WTC11 (cell line): Measurements from ENCODE around the gene TOX4. TPM values are rescaled to one million over a fixed set of nuclear protein-coding genes. Genes with fewer than 3 reads are reported as not detected.

Experiments used
- ATAC-seq: fragments of 200-7000 bp; cut with Tn5 transposase; 2 replicates; pipeline ENCODE4 v1.10.0; 2021; ENCODE audit warnings: mild to moderate bottlenecking, moderate library complexity
- CTCF ChIA-PET: fragments of 300-600 bp; sonication (Branson Sonifier 250); formaldehyde crosslinking; loops from one replicate; lab custom pipeline; 2021; ENCODE audit warnings: antibody characterized with exemption; lab: Charles Lee
- POLR2A ChIA-PET: fragments of 350-600 bp; sonication (Branson Sonifier 250); formaldehyde crosslinking; loops from one replicate; lab custom pipeline; 2021; ENCODE audit warnings: antibody characterized with exemption; lab: Charles Lee
- DNase-seq: peaks from one replicate; pipeline ENCODE4 v3.0.0; 2021; ENCODE audit warnings: low spot score
- H3K27ac Mint-ChIP-seq: 2 replicates; pipeline ENCODE4 v1.8.0; 2021; ENCODE audit warnings: mixed read lengths
- H3K27me3 Mint-ChIP-seq: 2 replicates; pipeline ENCODE4 v1.8.0; 2021; ENCODE audit warnings: low read depth, mild to moderate bottlenecking, moderate library complexity, mixed read lengths
- H3K36me3 Mint-ChIP-seq: 2 replicates; pipeline ENCODE4 v1.8.0; 2021; ENCODE audit warnings: mixed read lengths
- H3K4me1 Mint-ChIP-seq: 2 replicates; pipeline ENCODE4 v1.8.0; 2022; ENCODE audit warnings: mixed read lengths
- H3K4me3 Mint-ChIP-seq: 2 replicates; pipeline ENCODE4 v1.8.0; 2021; ENCODE audit warnings: mild to moderate bottlenecking, moderate library complexity, mixed read lengths
- H3K9me3 Mint-ChIP-seq: 2 replicates; pipeline ENCODE4 v1.8.0; 2021; ENCODE audit warnings: mixed read lengths
- CREB1 ChIP-seq: sonication (generic); formaldehyde crosslinking; IDR thresholded peaks from 2 replicates; pipeline ENCODE4 v1.8.0; 2023; ENCODE audit warnings: mild to moderate bottlenecking, missing genetic modification reagents
- CREM ChIP-seq: sonication (generic); formaldehyde crosslinking; IDR thresholded peaks from 2 replicates; pipeline ENCODE4 v1.8.1; 2022; ENCODE audit warnings: mild to moderate bottlenecking, missing genetic modification reagents, moderate library complexity
- FOXK1 ChIP-seq: sonication (generic); formaldehyde crosslinking; IDR thresholded peaks from 2 replicates; pipeline ENCODE4 v1.8.0; 2022; ENCODE audit warnings: mild to moderate bottlenecking, moderate library complexity, missing genetic modification reagents
- FOXP1 ChIP-seq: sonication (generic); formaldehyde crosslinking; IDR thresholded peaks from 2 replicates; pipeline ENCODE4 v1.8.0; 2022; ENCODE audit warnings: missing genetic modification reagents, mild to moderate bottlenecking, moderate library complexity, borderline replicate concordance
- GRHL2 ChIP-seq: fragments of 250-450 bp; sonication (Bioruptor Pico); IDR thresholded peaks from 2 replicates; pipeline ENCODE4 v1.8.0; 2022; ENCODE audit warnings: mild to moderate bottlenecking, moderate library complexity; ENCODE audit not compliant: insufficient replicate concordance, severe bottlenecking
- IRF2 ChIP-seq: sonication (generic); formaldehyde crosslinking; IDR thresholded peaks from 2 replicates; pipeline ENCODE4 v1.8.0; 2022; ENCODE audit warnings: low read depth, missing genetic modification reagents, borderline replicate concordance
- KAT7 ChIP-seq: sonication (generic); formaldehyde crosslinking; IDR thresholded peaks from 2 replicates; pipeline ENCODE4 v1.8.1; 2023; ENCODE audit warnings: missing genetic modification reagents, mild to moderate bottlenecking, borderline replicate concordance
- TEAD4 ChIP-seq: sonication (generic); formaldehyde crosslinking; IDR thresholded peaks from 2 replicates; pipeline ENCODE4 v1.8.0; 2022; ENCODE audit warnings: mild to moderate bottlenecking, missing genetic modification reagents
- ZNF416 ChIP-seq: fragments of 250-450 bp; sonication (Bioruptor Pico); IDR thresholded peaks from 2 replicates; pipeline ENCODE4 v1.9.0; 2021; ENCODE audit warnings: mild to moderate bottlenecking, inconsistent platforms
- ZNF423 ChIP-seq: fragments of 250-450 bp; sonication (Bioruptor Pico); IDR thresholded peaks from 2 replicates; pipeline ENCODE4 v2.1.2; 2022; ENCODE audit warnings: mild to moderate bottlenecking, moderate library complexity
- total RNA-seq: library from RNA; stranded (reverse); gene quantifications from 3 replicates; pipeline ENCODE4 v1.2.3, GENCODE V29; 2021
- TF ChIP-seq, protein P1 (sequence below): sonication (generic); formaldehyde crosslinking; IDR thresholded peaks from 2 replicates; pipeline ENCODE4 v1.8.1; 2023; ENCODE audit warnings: mild to moderate bottlenecking, missing genetic modification reagents, moderate library complexity
- TF ChIP-seq, protein P2 (sequence below): sonication (generic); formaldehyde crosslinking; IDR thresholded peaks from 2 replicates; pipeline ENCODE4 v1.8.0; 2023; ENCODE audit warnings: mild to moderate bottlenecking, missing genetic modification reagents
- TF ChIP-seq, protein P3 (sequence below): sonication (generic); formaldehyde crosslinking; IDR thresholded peaks from 2 replicates; pipeline ENCODE4 v1.8.0; 2023; ENCODE audit warnings: missing genetic modification reagents, mild to moderate bottlenecking, borderline replicate concordance
- TF ChIP-seq, protein P4 (sequence below): fragments of 250-450 bp; sonication (Bioruptor Pico); IDR thresholded peaks from 2 replicates; pipeline ENCODE4 v2.1.2; 2022; ENCODE audit warnings: mild to moderate bottlenecking, moderate library complexity
- TF ChIP-seq, protein P5 (sequence below): fragments of 200-600 bp; IDR thresholded peaks from 2 replicates; pipeline ENCODE4 v1.8.0; 2022; ENCODE audit warnings: antibody characterized with exemption
- TF ChIP-seq, protein P6 (sequence below): sonication (generic); formaldehyde crosslinking; IDR thresholded peaks from 2 replicates; pipeline ENCODE4 v1.8.1; 2022; ENCODE audit warnings: mild to moderate bottlenecking, missing genetic modification reagents, moderate library complexity, borderline replicate concordance

The TOX4 gene
- total RNA-seq, 1 experiment from 2014 or later, result 49.1 TPM

DNA sequence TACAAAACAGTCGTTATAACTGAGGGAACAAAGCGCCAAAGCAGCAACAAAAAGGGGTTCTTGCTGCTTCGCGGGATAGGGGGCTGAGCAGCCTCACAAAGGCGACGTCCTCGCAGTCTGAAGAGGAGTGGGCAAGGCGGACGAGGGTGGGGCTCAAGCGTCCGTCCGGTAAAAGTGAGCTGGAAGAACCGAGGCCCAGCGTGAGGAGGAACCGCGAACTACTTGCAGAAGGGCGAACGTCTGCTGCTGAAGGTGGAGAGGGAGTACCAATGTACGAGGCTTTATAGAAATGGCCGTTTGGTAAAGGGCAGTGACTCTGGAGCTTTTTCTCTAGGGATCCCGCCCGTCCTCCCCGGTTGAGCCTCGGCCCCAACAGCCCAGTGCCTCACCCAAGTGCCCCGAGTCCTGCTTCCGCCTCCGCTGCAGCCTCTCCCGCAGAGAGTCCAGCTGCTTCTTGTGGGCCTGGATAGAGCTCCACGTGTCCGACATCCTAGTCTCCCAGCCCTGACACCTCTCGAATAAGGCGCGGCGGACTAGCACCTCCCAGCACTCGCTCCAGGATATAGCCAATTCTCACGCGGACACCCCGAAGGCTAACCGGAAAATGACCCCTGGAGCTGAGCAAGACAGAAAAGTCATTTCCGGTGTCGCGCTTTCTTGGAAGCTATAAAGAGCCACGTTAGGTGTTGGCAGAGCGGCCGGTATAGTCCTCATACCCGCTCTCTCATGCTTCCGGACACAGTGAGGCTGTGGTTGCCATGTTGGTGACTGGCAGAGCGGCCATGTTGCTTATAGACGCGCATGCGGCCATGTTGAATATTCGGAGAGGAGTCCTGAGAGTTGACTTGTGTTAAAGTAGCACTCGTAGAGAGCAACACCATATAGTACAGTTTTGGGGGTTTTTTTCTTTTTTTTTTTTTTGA lies 34.0 kb downstream of the TOX4 start, which contains the start of gene METTL3 (continued):
- TF ChIP-seq, protein P1, sequence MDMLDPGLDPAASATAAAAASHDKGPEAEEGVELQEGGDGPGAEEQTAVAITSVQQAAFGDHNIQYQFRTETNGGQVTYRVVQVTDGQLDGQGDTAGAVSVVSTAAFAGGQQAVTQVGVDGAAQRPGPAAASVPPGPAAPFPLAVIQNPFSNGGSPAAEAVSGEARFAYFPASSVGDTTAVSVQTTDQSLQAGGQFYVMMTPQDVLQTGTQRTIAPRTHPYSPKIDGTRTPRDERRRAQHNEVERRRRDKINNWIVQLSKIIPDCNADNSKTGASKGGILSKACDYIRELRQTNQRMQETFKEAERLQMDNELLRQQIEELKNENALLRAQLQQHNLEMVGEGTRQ (CRISPR knock-in tag), result peak; percentile 23; the same call in 1 of the 2 replicates
- TF ChIP-seq FOXK1, result peak; percentile 87
- TF ChIP-seq, protein P2, sequence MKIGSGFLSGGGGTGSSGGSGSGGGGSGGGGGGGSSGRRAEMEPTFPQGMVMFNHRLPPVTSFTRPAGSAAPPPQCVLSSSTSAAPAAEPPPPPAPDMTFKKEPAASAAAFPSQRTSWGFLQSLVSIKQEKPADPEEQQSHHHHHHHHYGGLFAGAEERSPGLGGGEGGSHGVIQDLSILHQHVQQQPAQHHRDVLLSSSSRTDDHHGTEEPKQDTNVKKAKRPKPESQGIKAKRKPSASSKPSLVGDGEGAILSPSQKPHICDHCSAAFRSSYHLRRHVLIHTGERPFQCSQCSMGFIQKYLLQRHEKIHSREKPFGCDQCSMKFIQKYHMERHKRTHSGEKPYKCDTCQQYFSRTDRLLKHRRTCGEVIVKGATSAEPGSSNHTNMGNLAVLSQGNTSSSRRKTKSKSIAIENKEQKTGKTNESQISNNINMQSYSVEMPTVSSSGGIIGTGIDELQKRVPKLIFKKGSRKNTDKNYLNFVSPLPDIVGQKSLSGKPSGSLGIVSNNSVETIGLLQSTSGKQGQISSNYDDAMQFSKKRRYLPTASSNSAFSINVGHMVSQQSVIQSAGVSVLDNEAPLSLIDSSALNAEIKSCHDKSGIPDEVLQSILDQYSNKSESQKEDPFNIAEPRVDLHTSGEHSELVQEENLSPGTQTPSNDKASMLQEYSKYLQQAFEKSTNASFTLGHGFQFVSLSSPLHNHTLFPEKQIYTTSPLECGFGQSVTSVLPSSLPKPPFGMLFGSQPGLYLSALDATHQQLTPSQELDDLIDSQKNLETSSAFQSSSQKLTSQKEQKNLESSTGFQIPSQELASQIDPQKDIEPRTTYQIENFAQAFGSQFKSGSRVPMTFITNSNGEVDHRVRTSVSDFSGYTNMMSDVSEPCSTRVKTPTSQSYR (CRISPR knock-in tag), result no peak
- TF ChIP-seq ZNF423 (CRISPR knock-in tag), result peak; percentile 63; the same call in 1 of the 2 replicates
- TF ChIP-seq, protein P3, sequence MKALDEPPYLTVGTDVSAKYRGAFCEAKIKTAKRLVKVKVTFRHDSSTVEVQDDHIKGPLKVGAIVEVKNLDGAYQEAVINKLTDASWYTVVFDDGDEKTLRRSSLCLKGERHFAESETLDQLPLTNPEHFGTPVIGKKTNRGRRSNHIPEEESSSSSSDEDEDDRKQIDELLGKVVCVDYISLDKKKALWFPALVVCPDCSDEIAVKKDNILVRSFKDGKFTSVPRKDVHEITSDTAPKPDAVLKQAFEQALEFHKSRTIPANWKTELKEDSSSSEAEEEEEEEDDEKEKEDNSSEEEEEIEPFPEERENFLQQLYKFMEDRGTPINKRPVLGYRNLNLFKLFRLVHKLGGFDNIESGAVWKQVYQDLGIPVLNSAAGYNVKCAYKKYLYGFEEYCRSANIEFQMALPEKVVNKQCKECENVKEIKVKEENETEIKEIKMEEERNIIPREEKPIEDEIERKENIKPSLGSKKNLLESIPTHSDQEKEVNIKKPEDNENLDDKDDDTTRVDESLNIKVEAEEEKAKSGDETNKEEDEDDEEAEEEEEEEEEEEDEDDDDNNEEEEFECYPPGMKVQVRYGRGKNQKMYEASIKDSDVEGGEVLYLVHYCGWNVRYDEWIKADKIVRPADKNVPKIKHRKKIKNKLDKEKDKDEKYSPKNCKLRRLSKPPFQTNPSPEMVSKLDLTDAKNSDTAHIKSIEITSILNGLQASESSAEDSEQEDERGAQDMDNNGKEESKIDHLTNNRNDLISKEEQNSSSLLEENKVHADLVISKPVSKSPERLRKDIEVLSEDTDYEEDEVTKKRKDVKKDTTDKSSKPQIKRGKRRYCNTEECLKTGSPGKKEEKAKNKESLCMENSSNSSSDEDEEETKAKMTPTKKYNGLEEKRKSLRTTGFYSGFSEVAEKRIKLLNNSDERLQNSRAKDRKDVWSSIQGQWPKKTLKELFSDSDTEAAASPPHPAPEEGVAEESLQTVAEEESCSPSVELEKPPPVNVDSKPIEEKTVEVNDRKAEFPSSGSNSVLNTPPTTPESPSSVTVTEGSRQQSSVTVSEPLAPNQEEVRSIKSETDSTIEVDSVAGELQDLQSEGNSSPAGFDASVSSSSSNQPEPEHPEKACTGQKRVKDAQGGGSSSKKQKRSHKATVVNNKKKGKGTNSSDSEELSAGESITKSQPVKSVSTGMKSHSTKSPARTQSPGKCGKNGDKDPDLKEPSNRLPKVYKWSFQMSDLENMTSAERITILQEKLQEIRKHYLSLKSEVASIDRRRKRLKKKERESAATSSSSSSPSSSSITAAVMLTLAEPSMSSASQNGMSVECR (CRISPR knock-in tag), result peak; percentile 79; the same call in 1 of the 2 replicates
- TF ChIP-seq FOXP1 (CRISPR knock-in tag), result no peak
- 0 out of 2 replicates have a peak, but pooled peaks have one; percentile 24 for TF ChIP-seq TEAD4 (CRISPR knock-in tag)
- peak; percentile 90; the same call in 1 of the 2 replicates for TF ChIP-seq CREM (CRISPR knock-in tag)

DNA sequence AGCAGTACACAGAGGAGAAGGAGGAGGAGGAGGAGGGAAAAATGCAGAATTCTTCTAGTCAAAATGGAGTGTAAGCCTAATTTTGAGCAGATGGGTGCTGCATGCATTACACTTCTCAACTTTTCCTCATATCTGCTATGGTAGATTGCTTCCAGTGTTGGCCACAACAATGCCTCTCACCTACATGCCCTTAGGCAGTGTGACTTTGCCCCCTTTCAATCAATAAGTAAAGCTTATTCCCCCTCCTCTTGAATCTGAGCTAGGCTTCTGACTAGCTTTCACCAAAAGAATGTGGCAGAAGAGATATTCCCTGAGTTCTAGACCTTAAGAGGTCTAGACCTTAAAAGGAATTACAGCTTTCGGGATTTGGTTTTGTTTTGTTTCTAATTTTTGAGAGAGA lies 37.3 kb downstream of the TOX4 start:
- no peak for ATAC-seq
- Mint-ChIP-seq H3K4me3 (no peak overlapping the region), H3K27me3 (no peaks in the 10 kb centered on the region), H3K27ac (0 out of 2 replicates have a peak overlapping the region, but pooled peaks have one; percentile 27), H3K9me3 (peaks cover 3% of the 10 kb centered on the region; the same call in 1 of the 2 replicates), H3K36me3 (peaks cover 8% of the 10 kb centered on the region), H3K4me1 (peaks cover 43% of the 10 kb centered on the region)
- CTCF ChIA-PET, result interaction anchor here (1.0 to 2.2 kb wide), 3 partner anchors 16 to 38 kb away, joined by 3 to 5 read pairs (median 3); partner anchors contain the start of genes RAB2B and TOX4
- TF ChIP-seq ZNF416 (CRISPR knock-in tag) (no peak), FOXP1 (CRISPR knock-in tag) (no peak), GRHL2 (CRISPR knock-in tag) (no peak)
- no peak for DNase-seq
- POLR2A ChIA-PET, result interaction anchor here (1.4 kb wide), 1 partner anchor 12 kb away, joined by 9 read pairs; the partner anchor contains the start of gene SALL2

DNA sequence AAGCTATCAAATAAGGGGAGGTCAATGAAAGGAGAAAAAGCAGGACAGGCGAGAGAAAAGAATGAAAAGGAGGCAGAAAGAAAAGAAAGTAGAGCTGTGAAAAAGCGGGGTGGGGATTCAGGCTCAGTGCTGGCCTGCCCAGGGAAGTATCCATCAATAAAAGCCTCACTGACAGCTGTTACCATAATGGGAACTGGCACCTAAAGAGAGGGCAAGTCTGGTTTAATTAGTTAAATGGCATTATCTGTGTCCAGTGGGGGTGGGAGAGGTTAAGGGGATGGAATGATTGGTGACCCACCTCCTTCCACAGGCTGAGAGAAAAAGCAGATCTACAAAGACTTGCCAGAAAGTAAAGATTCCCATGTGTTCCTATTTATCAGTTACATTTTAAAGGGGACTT lies 41.7 kb downstream of the TOX4 start:
- H3K4me3 Mint-ChIP-seq, result no peak overlapping the region
- no peak for DNase-seq
- CTCF ChIA-PET, result interaction anchor here (1.0 kb wide), 1 partner anchor 39 kb away, joined by 3 read pairs; no protein-coding TSS in a partner anchor
- peak overlapping the region; percentile 82 for H3K27ac Mint-ChIP-seq
- H3K36me3 Mint-ChIP-seq, result peaks cover 35% of the 10 kb centered on the region
- no peaks in the 10 kb centered on the region for H3K27me3 Mint-ChIP-seq
- no peak for ATAC-seq
- H3K4me1 Mint-ChIP-seq, result peaks cover 55% of the 10 kb centered on the region
- POLR2A ChIA-PET, result interaction anchor here (1.6 to 2.8 kb wide), 2 partner anchors 7 to 8 kb away, joined by 4 to 12 read pairs; partner anchors contain the start of genes METTL3 and SALL2
- H3K9me3 Mint-ChIP-seq, result no peaks in the 10 kb centered on the region
- TF ChIP-seq, protein P4, sequence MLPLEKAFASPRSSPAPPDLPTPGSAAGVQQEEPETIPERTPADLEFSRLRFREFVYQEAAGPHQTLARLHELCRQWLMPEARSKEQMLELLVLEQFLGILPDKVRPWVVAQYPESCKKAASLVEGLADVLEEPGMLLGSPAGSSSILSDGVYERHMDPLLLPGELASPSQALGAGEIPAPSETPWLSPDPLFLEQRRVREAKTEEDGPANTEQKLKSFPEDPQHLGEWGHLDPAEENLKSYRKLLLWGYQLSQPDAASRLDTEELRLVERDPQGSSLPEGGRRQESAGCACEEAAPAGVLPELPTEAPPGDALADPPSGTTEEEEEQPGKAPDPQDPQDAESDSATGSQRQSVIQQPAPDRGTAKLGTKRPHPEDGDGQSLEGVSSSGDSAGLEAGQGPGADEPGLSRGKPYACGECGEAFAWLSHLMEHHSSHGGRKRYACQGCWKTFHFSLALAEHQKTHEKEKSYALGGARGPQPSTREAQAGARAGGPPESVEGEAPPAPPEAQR (CRISPR knock-in tag), result no peak
- no peak for TF ChIP-seq IRF2 (CRISPR knock-in tag)
- TF ChIP-seq KAT7 (CRISPR knock-in tag), result no peak
- TF ChIP-seq, protein P5, sequence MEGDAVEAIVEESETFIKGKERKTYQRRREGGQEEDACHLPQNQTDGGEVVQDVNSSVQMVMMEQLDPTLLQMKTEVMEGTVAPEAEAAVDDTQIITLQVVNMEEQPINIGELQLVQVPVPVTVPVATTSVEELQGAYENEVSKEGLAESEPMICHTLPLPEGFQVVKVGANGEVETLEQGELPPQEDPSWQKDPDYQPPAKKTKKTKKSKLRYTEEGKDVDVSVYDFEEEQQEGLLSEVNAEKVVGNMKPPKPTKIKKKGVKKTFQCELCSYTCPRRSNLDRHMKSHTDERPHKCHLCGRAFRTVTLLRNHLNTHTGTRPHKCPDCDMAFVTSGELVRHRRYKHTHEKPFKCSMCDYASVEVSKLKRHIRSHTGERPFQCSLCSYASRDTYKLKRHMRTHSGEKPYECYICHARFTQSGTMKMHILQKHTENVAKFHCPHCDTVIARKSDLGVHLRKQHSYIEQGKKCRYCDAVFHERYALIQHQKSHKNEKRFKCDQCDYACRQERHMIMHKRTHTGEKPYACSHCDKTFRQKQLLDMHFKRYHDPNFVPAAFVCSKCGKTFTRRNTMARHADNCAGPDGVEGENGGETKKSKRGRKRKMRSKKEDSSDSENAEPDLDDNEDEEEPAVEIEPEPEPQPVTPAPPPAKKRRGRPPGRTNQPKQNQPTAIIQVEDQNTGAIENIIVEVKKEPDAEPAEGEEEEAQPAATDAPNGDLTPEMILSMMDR, result no peak
- TF ChIP-seq, protein P6, sequence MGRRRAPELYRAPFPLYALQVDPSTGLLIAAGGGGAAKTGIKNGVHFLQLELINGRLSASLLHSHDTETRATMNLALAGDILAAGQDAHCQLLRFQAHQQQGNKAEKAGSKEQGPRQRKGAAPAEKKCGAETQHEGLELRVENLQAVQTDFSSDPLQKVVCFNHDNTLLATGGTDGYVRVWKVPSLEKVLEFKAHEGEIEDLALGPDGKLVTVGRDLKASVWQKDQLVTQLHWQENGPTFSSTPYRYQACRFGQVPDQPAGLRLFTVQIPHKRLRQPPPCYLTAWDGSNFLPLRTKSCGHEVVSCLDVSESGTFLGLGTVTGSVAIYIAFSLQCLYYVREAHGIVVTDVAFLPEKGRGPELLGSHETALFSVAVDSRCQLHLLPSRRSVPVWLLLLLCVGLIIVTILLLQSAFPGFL (CRISPR knock-in tag), result no peak
- no peak for TF ChIP-seq FOXK1
- TF ChIP-seq CREB1, result no peak
